PC-3 (cell line): ENCODE data around the gene MED22.
"Not testable (repeated sequence)": the region's sequence is repeated elsewhere in the genome, so short reads cannot be mapped to it uniquely, and the experiment has no call there.

ENCODE experiments used
- EZH2 ChIP-seq: fragments of 300-600 bp; sonication (generic); IDR thresholded peaks from one replicate; pipeline ENCODE4 v1.6.1; 2017; ENCODE audit warnings: antibody characterized with exemption, mild to moderate bottlenecking, low read length; ENCODE audit not compliant: unreplicated experiment
- TF ChIP-seq, protein P1 (sequence below): fragments of 300-600 bp; sonication (generic); conservative IDR thresholded peaks from 2 replicates; pipeline ENCODE4 v1.5.1; 2017; ENCODE audit warnings: antibody characterized with exemption, low read depth, mild to moderate bottlenecking, low read length

DNA sequence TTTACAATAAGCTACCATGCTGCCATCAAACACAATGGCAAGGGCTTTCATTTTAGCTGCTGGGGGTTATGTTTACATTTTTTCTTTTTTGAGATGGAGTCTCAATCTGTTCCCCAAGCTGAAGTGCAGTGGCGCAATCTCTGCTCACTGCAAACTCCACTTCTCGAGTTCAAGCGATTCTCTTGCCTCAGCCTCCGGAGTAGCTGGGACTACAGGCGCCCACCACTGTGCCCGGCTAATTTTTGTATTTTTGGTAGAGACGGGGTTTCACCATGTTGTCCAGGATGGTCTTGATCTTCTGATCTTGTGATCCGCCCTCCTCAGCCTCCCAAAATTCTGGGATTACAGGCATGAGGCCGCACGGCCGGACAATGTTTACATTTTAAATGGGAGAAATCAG, 13.0 kb downstream of the MED22 start:
- TF ChIP-seq, protein P1, sequence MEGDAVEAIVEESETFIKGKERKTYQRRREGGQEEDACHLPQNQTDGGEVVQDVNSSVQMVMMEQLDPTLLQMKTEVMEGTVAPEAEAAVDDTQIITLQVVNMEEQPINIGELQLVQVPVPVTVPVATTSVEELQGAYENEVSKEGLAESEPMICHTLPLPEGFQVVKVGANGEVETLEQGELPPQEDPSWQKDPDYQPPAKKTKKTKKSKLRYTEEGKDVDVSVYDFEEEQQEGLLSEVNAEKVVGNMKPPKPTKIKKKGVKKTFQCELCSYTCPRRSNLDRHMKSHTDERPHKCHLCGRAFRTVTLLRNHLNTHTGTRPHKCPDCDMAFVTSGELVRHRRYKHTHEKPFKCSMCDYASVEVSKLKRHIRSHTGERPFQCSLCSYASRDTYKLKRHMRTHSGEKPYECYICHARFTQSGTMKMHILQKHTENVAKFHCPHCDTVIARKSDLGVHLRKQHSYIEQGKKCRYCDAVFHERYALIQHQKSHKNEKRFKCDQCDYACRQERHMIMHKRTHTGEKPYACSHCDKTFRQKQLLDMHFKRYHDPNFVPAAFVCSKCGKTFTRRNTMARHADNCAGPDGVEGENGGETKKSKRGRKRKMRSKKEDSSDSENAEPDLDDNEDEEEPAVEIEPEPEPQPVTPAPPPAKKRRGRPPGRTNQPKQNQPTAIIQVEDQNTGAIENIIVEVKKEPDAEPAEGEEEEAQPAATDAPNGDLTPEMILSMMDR: not testable (repeated sequence)
- not testable (repeated sequence) for TF ChIP-seq EZH2
